GM18909 (cell line): Measurements from ENCODE around the gene RTN4RL1.

Experiments
- ATAC-seq: cut with Tn5 transposase; IDR thresholded peaks from one replicate; pipeline ENCODE4 v1.9.1; 2021; ENCODE audit warnings: mild to moderate bottlenecking; ENCODE audit not compliant: unreplicated experiment, poor library complexity

RTN4RL1 gene

DNA sequence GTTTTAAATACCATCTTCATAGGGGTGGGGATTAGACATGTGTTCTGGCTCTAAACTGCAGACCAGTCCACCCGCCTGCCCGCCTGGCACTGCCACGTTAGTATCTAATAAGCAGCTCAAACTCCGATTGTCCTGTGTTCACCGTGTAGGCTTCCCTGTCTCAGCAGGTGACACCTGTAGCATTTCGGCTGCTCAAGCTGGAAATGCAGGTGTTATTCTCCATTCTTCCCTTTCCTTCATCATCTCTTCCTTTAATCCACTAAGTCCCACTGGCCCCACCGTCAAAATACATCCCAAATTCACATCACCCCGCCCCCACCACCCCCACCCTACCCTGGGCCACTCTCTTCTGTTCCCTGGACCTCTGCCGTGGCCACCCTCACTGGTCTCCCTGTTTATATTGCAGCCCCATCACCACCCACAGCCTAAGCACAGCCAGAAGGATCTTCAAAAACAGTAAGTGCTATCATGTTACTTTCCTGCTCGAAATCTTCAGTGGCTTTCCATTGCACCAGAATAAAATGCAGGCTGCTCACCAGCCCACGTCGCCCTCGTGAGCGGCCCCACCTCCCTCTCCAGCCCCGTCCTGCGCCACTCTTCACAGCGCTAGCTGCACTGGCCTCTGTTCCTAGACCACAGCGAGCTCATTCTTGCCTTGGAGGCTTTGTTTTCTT lies 65.1 kb downstream of the RTN4RL1 start:
- no peak for ATAC-seq

- no peak for ATAC-seq
These were observed 66.8 kb downstream of the RTN4RL1 start for GRCh38 chr17:1958134-1958881.

DNA sequence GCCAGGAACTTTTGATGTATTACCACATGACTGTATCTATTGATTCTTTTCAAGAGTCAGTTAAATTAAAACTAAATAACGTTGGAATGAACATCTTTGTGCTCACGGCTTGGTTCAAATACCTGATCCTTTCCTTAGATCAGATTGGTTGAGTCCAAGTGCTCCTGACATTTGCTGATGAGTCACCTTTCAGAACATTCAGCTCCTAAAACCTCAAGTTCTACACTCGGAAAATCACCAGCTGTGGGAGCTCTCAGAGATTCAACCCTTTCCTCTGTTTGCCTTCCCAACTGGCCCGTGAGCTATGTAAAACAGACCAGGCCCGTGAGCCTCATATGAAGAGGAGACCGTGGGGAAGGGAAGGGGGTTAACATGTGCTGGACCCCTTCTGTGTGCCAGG lies 68.1 kb downstream of the RTN4RL1 start:
- no peak for ATAC-seq

- no peak for ATAC-seq
These were observed 69.0 kb downstream of the RTN4RL1 start for GRCh38 chr17:1956134-1956533.

- ATAC-seq = no peak
These were observed 71.3 kb downstream of the RTN4RL1 start for GRCh38 chr17:1953831-1954230.

DNA sequence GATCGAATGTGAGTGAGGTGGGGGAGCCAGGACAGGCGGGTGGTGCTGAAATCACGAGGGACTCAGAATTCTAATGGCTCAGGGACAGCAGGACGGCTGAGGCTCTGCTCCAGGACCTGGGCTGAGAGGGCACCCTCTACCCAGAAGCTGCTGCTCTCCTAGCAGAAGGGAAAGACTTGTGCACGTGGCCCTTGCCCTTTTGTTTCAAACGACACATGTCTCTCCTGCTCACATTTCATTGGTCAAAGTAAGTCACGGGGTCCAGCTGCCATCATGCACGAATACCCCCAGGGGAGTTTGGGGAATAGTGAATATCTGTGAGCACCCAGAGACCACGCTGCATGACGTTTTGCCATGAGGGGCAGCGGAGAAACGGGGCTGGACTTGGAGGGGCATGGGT lies 73.2 kb downstream of the RTN4RL1 start:
- no peak for ATAC-seq

GRCh38 chr17:1949754-1950153 lies 75.4 kb downstream of the RTN4RL1 start:
- ATAC-seq = no peak

DNA sequence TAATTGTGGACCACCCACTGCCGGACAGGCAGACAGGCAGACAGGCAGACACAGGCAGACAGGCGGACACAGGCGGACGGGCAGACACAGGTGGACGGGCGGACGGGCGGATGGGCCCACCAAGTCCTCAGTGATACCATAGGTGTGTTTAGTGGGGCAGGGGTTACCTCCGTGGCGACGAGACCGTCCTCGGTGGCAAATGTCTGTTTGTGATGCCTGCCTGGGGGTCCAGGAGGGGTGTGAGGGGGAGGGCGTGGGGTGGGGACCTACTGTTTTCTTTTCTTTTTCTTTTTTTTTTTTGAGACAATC lies 76.7 kb downstream of the RTN4RL1 start:
- no peak for ATAC-seq

GRCh38 chr17:1947743-1948516 lies 77.2 kb downstream of the RTN4RL1 start:
- no peak for ATAC-seq

GRCh38 chr17:1947229-1947742 lies 77.8 kb downstream of the RTN4RL1 start:
- no peak for ATAC-seq

GRCh38 chr17:1946021-1946932 lies 78.9 kb downstream of the RTN4RL1 start:
- no peak for ATAC-seq

- ATAC-seq = no peak
These were observed 79.5 kb downstream of the RTN4RL1 start for GRCh38 chr17:1945621-1946020.

DNA sequence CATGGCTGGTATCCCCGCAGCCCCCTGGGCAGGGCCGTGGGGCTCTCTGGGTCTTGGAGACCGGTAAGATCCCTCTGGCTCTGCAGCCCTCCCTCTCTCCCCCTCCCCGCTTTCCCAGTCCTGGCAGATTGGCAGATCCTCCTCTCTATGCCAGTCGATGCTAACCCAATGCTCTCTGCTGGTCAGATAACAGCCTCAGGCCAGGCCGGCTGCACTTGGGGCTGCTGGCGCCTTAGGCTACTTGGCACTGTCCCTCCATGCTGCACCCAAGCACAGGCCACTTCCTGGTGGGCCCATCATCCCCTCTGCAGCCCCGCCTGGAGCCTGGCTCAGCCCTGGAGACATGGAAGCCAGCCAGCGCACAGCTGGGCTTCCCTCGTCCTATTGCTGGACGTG lies 81.7 kb downstream of the RTN4RL1 start:
- ATAC-seq = no peak

DNA sequence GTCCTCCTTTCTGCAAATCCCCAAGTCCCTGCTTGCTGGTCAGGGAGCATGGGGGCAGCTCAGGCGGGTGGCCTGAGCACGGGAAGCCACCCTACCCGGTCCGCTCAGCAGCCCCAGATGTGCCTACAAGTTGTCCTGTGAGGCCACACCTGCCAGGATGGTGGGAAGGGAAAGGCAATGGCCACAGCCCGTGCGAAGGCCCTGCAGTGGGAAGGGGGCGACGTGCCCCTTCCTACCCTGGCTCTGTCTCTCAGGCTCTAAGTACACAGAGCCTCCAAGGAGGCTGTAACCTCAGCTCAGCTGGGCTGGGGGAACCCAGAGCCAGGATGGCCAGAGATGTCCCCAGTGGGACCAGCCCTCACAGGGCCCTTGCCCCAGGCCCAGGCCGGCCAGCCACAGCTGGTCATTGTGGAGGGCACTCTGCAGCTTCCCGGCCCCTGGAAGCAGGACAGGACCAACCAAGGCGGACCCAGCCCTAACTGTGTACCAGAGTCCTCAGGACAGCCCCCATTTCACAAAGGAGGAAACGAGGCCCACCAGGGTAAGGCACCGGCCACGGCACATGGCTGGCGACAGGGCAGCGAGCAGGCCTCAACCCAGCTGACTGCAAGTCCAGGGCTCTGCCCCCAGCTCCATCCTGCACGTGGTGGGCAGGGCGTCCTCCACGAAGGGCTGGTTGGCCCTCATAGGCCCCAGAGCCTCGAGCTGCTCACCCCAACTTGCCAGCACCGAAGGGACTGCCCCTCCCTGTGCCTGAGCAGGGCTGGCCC lies 82.3 kb downstream of the RTN4RL1 start:
- no peak for ATAC-seq

GRCh38 chr17:1942066-1942365 lies 83.1 kb downstream of the RTN4RL1 start:
- ATAC-seq = no peak

DNA sequence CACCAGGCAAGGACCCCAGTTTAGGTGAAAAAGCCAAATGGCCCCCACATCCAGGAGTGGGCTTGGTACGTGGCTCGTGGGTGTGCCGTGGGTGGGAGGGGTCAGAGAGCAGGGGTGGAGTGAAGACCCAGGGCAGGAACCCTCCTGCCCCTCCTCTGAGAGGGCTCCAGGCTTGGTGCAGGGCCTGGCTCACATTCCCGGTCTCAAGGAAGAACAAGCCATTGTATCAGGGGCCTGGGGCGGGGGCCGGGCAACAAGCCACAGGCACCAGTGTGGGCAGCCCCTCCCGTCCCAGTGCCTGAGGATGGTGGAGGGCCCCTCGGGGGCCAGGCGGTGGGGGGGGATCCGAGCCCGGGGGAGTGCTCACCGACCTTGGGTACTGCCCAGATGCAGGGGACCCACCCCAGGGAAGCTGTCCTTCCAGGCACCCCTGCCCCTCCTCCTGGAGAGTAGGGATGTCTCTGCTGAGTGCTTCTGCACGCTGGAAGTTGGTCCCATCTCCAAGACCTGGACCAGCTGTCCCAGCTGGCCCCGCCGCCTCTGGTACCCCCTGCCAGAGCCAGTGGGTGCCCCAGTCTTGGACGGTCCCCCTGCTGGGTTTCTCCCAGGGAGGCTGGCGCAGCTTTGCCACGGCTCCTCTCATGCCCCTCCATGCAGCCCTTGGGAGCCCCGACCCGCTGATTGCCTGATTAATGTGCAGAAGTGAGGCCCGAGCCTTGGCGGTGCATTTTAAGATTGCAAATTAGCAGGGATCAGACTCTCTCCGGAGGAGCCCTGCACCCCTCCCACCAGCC lies 83.7 kb downstream of the RTN4RL1 start:
- ATAC-seq = no peak

- ATAC-seq = no peak
These were observed 84.3 kb downstream of the RTN4RL1 start for GRCh38 chr17:1940810-1941185.

GRCh38 chr17:1939981-1940809 lies 84.9 kb downstream of the RTN4RL1 start:
- no peak for ATAC-seq
